NCI-H128 (cell line): ENCODE results near the gene PCP4.

Source experiments
- DNase-seq: peaks from one replicate; lab custom pipeline; 2025; ENCODE audit not compliant: unreplicated experiment; lab: John Stamatoyannopoulos, UW

The PCP4 gene

GRCh38 chr21:39969691-39970364 is 102.6 kb downstream of the PCP4 start:
- no peak for DNase-seq

DNA sequence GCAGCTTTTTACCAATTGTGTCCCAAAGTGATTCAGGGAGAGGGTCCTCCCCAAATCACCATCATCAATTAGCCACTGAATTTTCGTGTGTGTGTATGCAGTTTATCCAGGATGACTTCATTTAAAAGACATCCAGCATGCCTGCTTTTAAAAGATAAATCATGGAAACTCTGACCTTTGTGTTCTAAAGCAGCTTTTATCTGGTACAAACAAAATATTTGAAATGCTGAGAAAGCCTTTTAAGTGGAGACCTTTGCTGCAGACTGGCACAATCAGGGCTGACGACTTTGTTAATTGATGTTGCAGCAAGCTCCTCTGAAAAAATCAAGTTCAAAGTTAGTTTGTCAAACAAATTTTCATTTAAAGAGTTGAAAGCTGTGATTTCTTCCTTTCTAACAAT is 104.7 kb downstream of the PCP4 start:
- DNase-seq, result no peak

GRCh38 chr21:39972471-39972870 is 105.2 kb downstream of the PCP4 start:
- no peak for DNase-seq

DNA sequence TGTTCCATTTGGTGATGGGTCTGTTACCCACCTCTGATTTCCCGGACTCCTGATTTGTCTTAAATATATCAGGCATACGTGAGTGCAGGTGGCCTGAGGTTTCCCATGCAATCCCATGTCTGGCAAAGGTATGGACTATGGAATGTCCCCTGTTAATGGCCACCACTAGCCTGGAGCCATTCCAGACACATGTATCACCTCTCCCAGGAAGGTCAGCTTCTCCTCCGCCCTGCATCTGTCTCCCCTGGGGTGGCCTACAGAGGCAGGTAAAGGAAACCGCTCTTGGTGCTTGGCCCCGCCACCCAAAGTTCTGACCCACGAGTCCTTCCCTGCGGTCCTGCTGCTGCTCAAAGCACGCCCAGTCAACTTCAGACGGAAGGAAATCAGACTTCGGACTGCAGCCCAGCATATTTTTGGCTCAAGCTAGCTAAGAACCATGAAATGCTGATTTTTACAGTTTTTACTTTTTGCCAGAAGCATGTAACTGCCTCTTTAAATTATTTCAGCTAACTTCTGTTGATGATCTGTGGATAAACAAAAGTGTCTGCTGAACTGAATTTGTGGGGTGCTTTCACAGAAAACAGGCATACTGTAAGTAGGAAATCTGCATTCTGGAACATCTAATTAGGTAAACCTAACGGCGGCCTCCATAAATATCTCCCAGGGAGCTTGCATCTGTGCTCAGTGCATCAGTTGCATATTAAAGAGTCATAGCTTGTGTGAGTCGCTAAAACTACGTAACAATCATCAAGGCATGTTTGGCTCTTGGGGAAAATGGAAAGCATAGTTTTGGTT is 105.9 kb downstream of the PCP4 start:
- DNase-seq, result no peak

GRCh38 chr21:39976800-39977199 is 109.6 kb downstream of the PCP4 start:
- no peak for DNase-seq
